HCT116 (cell line): ENCODE data around the gene QRICH2. TPM values are rescaled to one million over a fixed set of nuclear protein-coding genes. Genes with fewer than 3 reads are reported as not detected.

Experiments
- ATAC-seq: fragments of 200-7000 bp; cut with Tn5 transposase; 2 replicates; pipeline ENCODE4 v1.9.1; 2020; ENCODE audit warnings: mild to moderate bottlenecking, moderate library complexity
- BruUV-seq: library from RNA; stranded (reverse); fragments of 400-500 nt; replicated peaks from 2 replicates; lab custom pipeline; 2021; lab: Mats Ljungman, UMichigan
- CTCF ChIA-PET: fragments of 300-600 bp; sonication (Branson Sonifier 250); formaldehyde crosslinking; loops from one replicate; lab custom pipeline; 2021; ENCODE audit warnings: antibody characterized with exemption; lab: Charles Lee
- POLR2A ChIA-PET: fragments of 300-600, 350-600 bp; sonication (Branson Sonifier 250); formaldehyde crosslinking; loops from one replicate; lab custom pipeline; 2021; ENCODE audit warnings: antibody characterized with exemption; lab: Charles Lee
- RAD21 ChIA-PET, 2 experiments: fragments of 300-600 bp; sonication (Branson Sonifier 250); formaldehyde crosslinking; loops; one replicate each; lab custom pipeline; 2023; ENCODE audit warnings: low total read pairs in 2 of 2; ENCODE audit not compliant: uncharacterized antibody in 2 of 2, unreplicated experiment in 2 of 2, low non-redundant PET in 1 of 2; lab: Charles Lee
- DNase-seq: peaks from one replicate; pipeline ENCODE4 v3.0.0-alpha.2; 2010; ENCODE audit warnings: low read depth, low spot score
- H2AFZ ChIP-seq: fragments of 200-600 bp; shearing (Covaris generic), sonication (generic); 2 replicates; pipeline ENCODE4 v1.6.1; 2017; ENCODE audit warnings: low read depth, mixed run types, mixed read lengths, antibody characterized with exemption, low read length; ENCODE audit not compliant: poor library complexity, severe bottlenecking
- H3K27ac ChIP-seq: 2 replicates; pipeline ENCODE4 v1.5.1; 2012; ENCODE audit warnings: low read depth, low read length
- H3K27me3 ChIP-seq: fragments of 200-600 bp; sonication (generic); 2 replicates; pipeline ENCODE4 v1.6.1; 2016; ENCODE audit warnings: mixed run types, low read length, mixed read lengths; ENCODE audit not compliant: insufficient read depth
- H3K36me3 ChIP-seq, 2 experiments: fragments of 200-500 bp in 1 of 2; fragments of 200-600 bp in 1 of 2; sonication (Bioruptor generic) in 1 of 2; sonication (generic) in 1 of 2; 2 replicates each; pipeline versions ENCODE4 v1.5.1 to v1.6.1; 2014 to 2016; ENCODE audit warnings: low read length in 2 of 2, inconsistent platforms in 1 of 2, mixed read lengths in 1 of 2, mixed run types in 1 of 2; ENCODE audit not compliant: insufficient read depth in 2 of 2, control insufficient read depth in 1 of 2
- H3K4me1 ChIP-seq, 2 experiments: fragments of 200-600 bp in 1 of 2; sonication (generic) in 1 of 2; 2 replicates each; pipeline versions ENCODE4 v1.5.1 to v1.6.1; 2012 to 2017; ENCODE audit warnings: low read length in 2 of 2, inconsistent platforms in 1 of 2, mild to moderate bottlenecking in 1 of 2, mixed read lengths in 1 of 2, mixed run types in 1 of 2, moderate library complexity in 1 of 2; ENCODE audit not compliant: insufficient read depth in 2 of 2, control insufficient read depth in 1 of 2
- H3K4me2 ChIP-seq: fragments of 200-600 bp; sonication (generic); 2 replicates; pipeline ENCODE4 v1.6.1; 2017; ENCODE audit warnings: mixed run types, low read length, mixed read lengths
- H3K4me3 ChIP-seq, 2 experiments: fragments of 200-600 bp in 1 of 2; sonication (generic) in 1 of 2; replicated peaks in 1 of 2; 2 replicates each; pipeline ENCODE4 v1.5.1; 2011 to 2016; ENCODE audit warnings: low read length in 2 of 2, control low read depth in 1 of 2, low read depth in 1 of 2, mild to moderate bottlenecking in 1 of 2, mixed read lengths in 1 of 2, mixed run types in 1 of 2
- H3K79me2 ChIP-seq: fragments of 200-600 bp; sonication (generic); 2 replicates; pipeline ENCODE4 v1.6.1; 2017; ENCODE audit warnings: mild to moderate bottlenecking, mixed run types, low read length, moderate library complexity, mixed read lengths; ENCODE audit not compliant: insufficient read depth
- H3K9ac ChIP-seq: fragments of 200-600 bp; sonication (generic); 2 replicates; pipeline ENCODE4 v1.6.1; 2016; ENCODE audit warnings: low read length, mixed read lengths
- H3K9me2 ChIP-seq: fragments of 200-600 bp; sonication (generic), shearing (Covaris generic); 2 replicates; pipeline ENCODE4 v1.6.1; 2017; ENCODE audit warnings: mixed run types, mild to moderate bottlenecking, moderate library complexity; ENCODE audit not compliant: insufficient read depth
- H3K9me3 ChIP-seq, 2 experiments: fragments of 200-500 bp in 1 of 2; fragments of 200-600 bp in 1 of 2; sonication (Bioruptor generic) in 1 of 2; sonication (generic) in 1 of 2; 2 replicates each; pipeline ENCODE4 v1.6.1; 2014 to 2017; ENCODE audit warnings: low read length in 2 of 2, mixed read lengths in 2 of 2, inconsistent platforms in 1 of 2, low read depth in 1 of 2, mild to moderate bottlenecking in 1 of 2, mixed run types in 1 of 2, moderate library complexity in 1 of 2; ENCODE audit not compliant: control insufficient read depth in 1 of 2, insufficient read depth in 1 of 2
- H4K20me1 ChIP-seq: fragments of 200-600 bp; sonication (generic), shearing (Covaris generic); 2 replicates; pipeline ENCODE4 v1.6.1; 2017; ENCODE audit warnings: mixed run types, mild to moderate bottlenecking, moderate library complexity; ENCODE audit not compliant: insufficient read depth
- CBX3 ChIP-seq: IDR thresholded peaks from 2 replicates; pipeline ENCODE4 v1.6.1; 2012; ENCODE audit warnings: low read depth
- CEBPB ChIP-seq: IDR thresholded peaks from 2 replicates; pipeline ENCODE4 v1.6.1; 2012; ENCODE audit warnings: low read depth
- CTCF ChIP-seq, 3 experiments: fragments of 200-600 bp in 1 of 3; sonication (generic) in 1 of 3; IDR thresholded peaks in 2 of 3; conservative IDR thresholded peaks in 1 of 3; 2 replicates each; pipeline ENCODE4 v1.5.1; 2012 to 2017; ENCODE audit warnings: low read depth in 2 of 3, low read length in 2 of 3, antibody characterized with exemption in 1 of 3, borderline replicate concordance in 1 of 3, control low read depth in 1 of 3, mild to moderate bottlenecking in 1 of 3, mixed read lengths in 1 of 3, mixed run types in 1 of 3, moderate library complexity in 1 of 3; ENCODE audit not compliant: insufficient read depth in 1 of 3
- EZH2phosphoT487 ChIP-seq: fragments of 200-600 bp; IDR thresholded peaks from 2 replicates; pipeline ENCODE4 v1.6.1; 2018; ENCODE audit warnings: antibody characterized with exemption, borderline replicate concordance
- FOSL1 ChIP-seq: IDR thresholded peaks from 2 replicates; pipeline ENCODE4 v1.6.1; 2012; ENCODE audit warnings: low read depth
- JUND ChIP-seq: IDR thresholded peaks from 2 replicates; pipeline ENCODE4 v1.6.1; 2012
- POLR2AphosphoS5 ChIP-seq: IDR thresholded peaks from 2 replicates; pipeline ENCODE4 v1.6.1; 2011; ENCODE audit warnings: mild to moderate bottlenecking, low read depth, low read length, moderate library complexity
- RAD21 ChIP-seq: IDR thresholded peaks from 2 replicates; pipeline ENCODE4 v1.6.1; 2012; ENCODE audit warnings: low read depth, mild to moderate bottlenecking
- SP1 ChIP-seq: IDR thresholded peaks from 2 replicates; pipeline ENCODE4 v1.6.1; 2012; ENCODE audit warnings: low read depth
- SRF ChIP-seq: IDR thresholded peaks from 2 replicates; pipeline ENCODE4 v1.6.1; 2012; ENCODE audit warnings: low read depth
- TCF7L2 ChIP-seq: IDR thresholded peaks from 2 replicates; pipeline ENCODE4 v1.7.0; 2011; ENCODE audit warnings: borderline replicate concordance, inconsistent platforms; ENCODE audit not compliant: insufficient read depth, insufficient read length; ENCODE audit errors: extremely low read depth
- YY1 ChIP-seq: IDR thresholded peaks from 2 replicates; pipeline ENCODE4 v1.6.1; 2011; ENCODE audit warnings: low read length, low read depth, moderate library complexity, mild to moderate bottlenecking; ENCODE audit not compliant: insufficient replicate concordance; ENCODE audit errors: extremely low read depth
- ZFX ChIP-seq: fragments of 450-650 bp; IDR thresholded peaks from 2 replicates; pipeline ENCODE4 v1.6.1; 2017
- intact Hi-C: fragments of 100-400 bp; cut with micrococcal nuclease; formaldehyde crosslinking; loops from 2 replicates; pipeline ENCODE4 v1.10.0; 2022
- total RNA-seq: library from RNA; stranded (reverse); gene quantifications from one replicate; pipeline ENCODE4 v1.2.1, GENCODE V29; 2021; ENCODE audit not compliant: unreplicated experiment
- TF ChIP-seq, protein P1 (sequence below): IDR thresholded peaks from 2 replicates; pipeline ENCODE4 v1.6.1; 2012

Gene QRICH2
- total RNA-seq, 1 experiment from 2014 or later: 4.9 TPM

DNA sequence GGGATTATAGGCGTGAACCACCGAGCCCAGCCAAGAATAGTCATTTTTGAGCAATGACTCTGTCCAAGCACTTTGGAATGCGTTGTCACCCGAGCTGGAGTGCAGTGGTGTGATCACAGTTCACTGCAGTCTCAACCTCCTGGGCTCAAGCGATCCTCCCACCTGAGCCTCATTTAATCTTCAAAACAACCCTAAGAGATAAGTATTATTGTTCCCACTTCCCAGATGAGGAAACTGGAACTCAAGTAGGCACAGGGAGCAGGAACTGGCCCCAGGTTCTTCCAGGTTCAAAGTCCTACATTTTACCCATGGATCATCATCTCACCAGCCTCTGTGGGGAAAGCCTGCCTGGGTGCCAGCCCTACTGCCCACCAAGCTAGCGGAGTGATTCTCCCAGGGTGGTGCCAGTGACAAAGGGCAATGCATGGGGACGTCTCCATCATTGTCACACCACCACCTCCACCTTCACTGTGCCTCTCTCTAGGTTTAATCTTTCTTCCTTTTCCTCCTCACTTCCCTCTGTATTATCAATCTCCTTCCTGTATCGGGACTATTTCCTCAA, 56.5 kb downstream of the QRICH2 start:
- no TSS peak for BruUV-seq
- Histone ChIP-seq H3K36me3 (no peaks in the 10 kb centered on the region), H3K79me2 (no peaks in the 10 kb centered on the region), H3K9me3 (no peaks in the 10 kb centered on the region), H3K4me1 (peaks cover 0 to 17% of the 10 kb centered on the region in 2 experiments; a peak in 2 of 4 replicates), H3K9me2 (no peaks in the 10 kb centered on the region), H3K4me3 (no peak overlapping the region), H4K20me1 (no peaks in the 10 kb centered on the region), H3K27me3 (no peaks in the 10 kb centered on the region), H3K27ac (no peak overlapping the region), H2AFZ (no peak overlapping the region), H3K9ac (no peak overlapping the region), H3K4me2 (0 out of 2 replicates have a peak overlapping the region, but pooled peaks have one; percentile 7)
- ATAC-seq (no peak; the same call in 1 of the 2 replicates), DNase-seq (no peak)
- intact Hi-C loops: no loop called here
- POLR2A ChIA-PET: interaction anchor here (1.2 kb wide), 1 partner anchor 13 kb away, joined by 3 read pairs; the partner anchor contains the start of gene UBALD2
- TF ChIP-seq JUND (no peak), CBX3 (peak; percentile 15; the same call in 1 of the 2 replicates)
- CTCF ChIA-PET: no interaction called here
- RAD21 ChIA-PET: no interaction called here

GRCh38 chr17:76250141-76250540, 57.9 kb downstream of the QRICH2 start:
- Histone ChIP-seq H3K27ac (no peak overlapping the region), H4K20me1 (no peaks in the 10 kb centered on the region), H2AFZ (no peak overlapping the region), H3K36me3 (no peaks in the 10 kb centered on the region), H3K4me2 (no peak overlapping the region), H3K27me3 (no peaks in the 10 kb centered on the region), H3K4me1 (peaks cover 0 to 21% of the 10 kb centered on the region in 2 experiments; a peak in 2 of 4 replicates), H3K9ac (no peak overlapping the region), H3K9me2 (no peaks in the 10 kb centered on the region), H3K4me3 (no peak overlapping the region), H3K79me2 (no peaks in the 10 kb centered on the region), H3K9me3 (no peaks in the 10 kb centered on the region)
- no peak for ATAC-seq
- intact Hi-C loops: no loop called here
- CTCF ChIA-PET: no interaction called here
- POLR2A ChIA-PET: no interaction called here
- TF ChIP-seq CEBPB (no peak), RAD21 (no peak), JUND (no peak), FOSL1 (no peak), POLR2AphosphoS5 (no peak), TCF7L2 (no peak), SP1 (no peak), SRF (no peak), ZFX (no peak), EZH2phosphoT487 (no peak), YY1 (no peak), CTCF (IDR thresholded peaks at IDR 0.05 in 2 of 3, conservative IDR thresholded peaks at IDR 0.05 in 1 of 3; ENCODE audit: borderline replicate concordance in 1 of 3, insufficient read depth in 1 of 3, low read depth in 2 of 3, low read length in 2 of 3) (no peak)
- TF ChIP-seq, protein P1, sequence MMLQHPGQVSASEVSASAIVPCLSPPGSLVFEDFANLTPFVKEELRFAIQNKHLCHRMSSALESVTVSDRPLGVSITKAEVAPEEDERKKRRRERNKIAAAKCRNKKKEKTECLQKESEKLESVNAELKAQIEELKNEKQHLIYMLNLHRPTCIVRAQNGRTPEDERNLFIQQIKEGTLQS: no peak
- RAD21 ChIA-PET: no interaction called here
- BruUV-seq: no TSS peak
- no peak for DNase-seq
